ENCODE measurements around the gene CACNA1G.

CACNA1G gene

GRCh38 chr17:50590946-50591737 lies 30.6 kb downstream of the CACNA1G start:
- no peak for DNase-seq

GRCh38 chr17:50593321-50593720 lies 32.8 kb downstream of the CACNA1G start:
- DNase-seq = no peak

GRCh38 chr17:50594128-50594823 lies 33.8 kb downstream of the CACNA1G start:
- no peak for DNase-seq

- no peak for DNase-seq
Observed at GRCh38 chr17:50594892-50595291, 34.4 kb downstream of the CACNA1G start.

GRCh38 chr17:50596191-50597037 lies 35.9 kb downstream of the CACNA1G start:
- no peak for DNase-seq

- DNase-seq = no peak
Observed at GRCh38 chr17:50598487-50598886, 38.0 kb downstream of the CACNA1G start.

GRCh38 chr17:50599606-50600005 lies 39.1 kb downstream of the CACNA1G start:
- no peak for DNase-seq

GRCh38 chr17:50601823-50602375 lies 41.4 kb downstream of the CACNA1G start:
- DNase-seq = no peak

GRCh38 chr17:50602836-50603235 lies 42.3 kb downstream of the CACNA1G start:
- DNase-seq = no peak

- no peak for DNase-seq
Observed at GRCh38 chr17:50603340-50603739, 42.8 kb downstream of the CACNA1G start.

- no peak for DNase-seq
Observed at GRCh38 chr17:50604513-50604912, 44.0 kb downstream of the CACNA1G start.

GRCh38 chr17:50605429-50605828 lies 44.9 kb downstream of the CACNA1G start:
- no peak for DNase-seq

GRCh38 chr17:50607522-50608175 lies 47.1 kb downstream of the CACNA1G start:
- no peak for DNase-seq

GRCh38 chr17:50608700-50609379 lies 48.3 kb downstream of the CACNA1G start:
- no peak for DNase-seq

- DNase-seq = no peak
Observed at GRCh38 chr17:50609380-50610074, 49.0 kb downstream of the CACNA1G start.

GRCh38 chr17:50611634-50612033 lies 51.1 kb downstream of the CACNA1G start:
- no peak for DNase-seq

- DNase-seq = no peak
Observed at GRCh38 chr17:50612281-50612680, 51.8 kb downstream of the CACNA1G start.

GRCh38 chr17:50613007-50613992 lies 52.8 kb downstream of the CACNA1G start:
- DNase-seq = no peak

- no peak for DNase-seq
Observed at GRCh38 chr17:50614471-50615051, 54.0 kb downstream of the CACNA1G start.

- DNase-seq = no peak
Observed at GRCh38 chr17:50615828-50616227, 55.3 kb downstream of the CACNA1G start.

Measured in activated CD8-positive, alpha-beta memory T cell treated with anti-CD3 and anti-CD28 coated beads, Interleukin-2, amount 50 U/mL, for 48 hours (primary cell).